ENCODE data around the gene PDE7B. TPM values are rescaled to one million over a fixed set of nuclear protein-coding genes. Genes with fewer than 3 reads are reported as not detected.
"Not testable (repeated sequence)": the region's sequence is repeated elsewhere in the genome, so short reads cannot be mapped to it uniquely, and the experiment has no call there.

The PDE7B gene
- polyA plus RNA-seq, 1 donor: 1.3 TPM

DNA sequence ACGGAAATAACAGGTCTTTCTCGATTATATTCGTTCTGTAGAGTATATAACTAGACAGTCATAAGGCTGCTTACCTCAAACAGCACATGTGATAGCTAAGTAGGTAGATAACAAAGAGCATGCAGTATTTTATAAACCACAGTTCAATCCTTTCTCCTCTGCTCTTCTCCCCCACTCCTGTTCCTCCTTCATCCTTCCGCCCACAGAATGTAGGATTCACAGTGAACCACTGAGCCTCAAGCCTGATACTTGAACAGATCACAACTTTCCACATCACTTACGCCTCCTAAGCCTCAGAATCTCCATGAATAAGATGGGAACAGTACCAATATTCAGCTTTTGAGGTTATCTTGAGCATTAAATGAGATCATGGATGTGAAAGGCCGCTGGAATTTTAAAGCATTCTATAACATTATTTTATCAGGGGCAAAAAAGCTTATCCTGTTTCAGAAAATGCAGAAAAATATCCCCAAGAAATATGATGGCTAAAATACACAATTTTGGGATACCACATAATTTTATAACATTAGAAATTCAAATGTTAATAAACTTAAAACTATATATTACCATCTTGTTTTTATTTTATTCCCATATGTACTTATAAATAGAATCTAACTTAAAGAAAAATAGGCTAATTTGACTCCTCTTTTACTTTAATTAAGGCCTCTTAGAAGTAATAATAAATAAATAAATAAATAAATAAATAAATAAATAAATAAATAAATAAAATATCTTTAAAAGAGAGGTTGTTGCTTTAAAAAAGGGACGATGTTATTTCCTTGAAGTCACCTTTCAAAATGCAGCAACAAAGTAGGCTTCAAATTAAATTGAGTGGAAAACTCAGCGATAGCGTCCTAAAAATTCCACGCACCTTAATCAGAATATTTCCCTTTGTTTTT, 365.3 kb downstream of the PDE7B start:
- DNase-seq: no peak
- Histone ChIP-seq H3K27me3 (ENCODE audit: control insufficient read depth, insufficient read depth, low read length) (no peaks in the 10 kb centered on the region), H3K9me3 (ENCODE audit: control insufficient read depth, low read depth, low read length) (no peaks in the 10 kb centered on the region), H3K4me1 (ENCODE audit: control insufficient read depth, insufficient read depth, low read length) (no peaks in the 10 kb centered on the region), H3K27ac (ENCODE audit: low read length) (no peak overlapping the region), H3K36me3 (ENCODE audit: control insufficient read depth, insufficient read depth, low read length) (no peaks in the 10 kb centered on the region), H3K4me3 (ENCODE audit: low read length) (no peak overlapping the region)
- 82% methylated on average over 8 of the region's 10 CpGs for WGBS (ENCODE audit: insufficient coverage, low lambda C conversion rate)

- not testable (repeated sequence) for H3K4me3 ChIP-seq (ENCODE audit: low read length); DNase-seq; H3K36me3 ChIP-seq (ENCODE audit: control insufficient read depth, insufficient read depth, low read length); H3K9me3 ChIP-seq (ENCODE audit: control insufficient read depth, low read depth, low read length); H3K27ac ChIP-seq (ENCODE audit: low read length); H3K4me1 ChIP-seq (ENCODE audit: control insufficient read depth, insufficient read depth, low read length); H3K27me3 ChIP-seq (ENCODE audit: control insufficient read depth, insufficient read depth, low read length)
- 80% methylated on average over 1 of the region's 4 CpGs for WGBS (ENCODE audit: insufficient coverage, low lambda C conversion rate)
Observed at GRCh38 chr6:136224974-136225373, 373.5 kb downstream of the PDE7B start.

- no peak overlapping the region for H3K4me3 ChIP-seq (ENCODE audit: low read length)
- 88% methylated on average over 1 of the region's 5 CpGs for WGBS (ENCODE audit: insufficient coverage, low lambda C conversion rate)
- no peak overlapping the region for H3K27ac ChIP-seq (ENCODE audit: low read length)
Observed at GRCh38 chr6:136225496-136225895, 374.0 kb downstream of the PDE7B start.

GRCh38 chr6:136226027-136226673, 374.6 kb downstream of the PDE7B start:
- Histone ChIP-seq H3K4me1 (ENCODE audit: control insufficient read depth, insufficient read depth, low read length) (peaks cover 8% of the 10 kb centered on the region), H3K4me3 (ENCODE audit: low read length) (peak overlapping the region; percentile 28), H3K27me3 (ENCODE audit: control insufficient read depth, insufficient read depth, low read length) (no peaks in the 10 kb centered on the region), H3K9me3 (ENCODE audit: control insufficient read depth, low read depth, low read length) (no peaks in the 10 kb centered on the region), H3K36me3 (ENCODE audit: control insufficient read depth, insufficient read depth, low read length) (no peaks in the 10 kb centered on the region), H3K27ac (ENCODE audit: low read length) (peak overlapping the region; percentile 85)
- DNase-seq: peak in 1 of 2 donors; percentile 65
- no CpG with 5 or more reads among the region's 12 CpGs for WGBS (ENCODE audit: insufficient coverage, low lambda C conversion rate)

More at GRCh38 chr6:136225496-136225895, 374.0 kb downstream of the PDE7B start:
- no peaks in the 10 kb centered on the region for H3K36me3 ChIP-seq (ENCODE audit: control insufficient read depth, insufficient read depth, low read length)
- no peaks in the 10 kb centered on the region for H3K9me3 ChIP-seq (ENCODE audit: control insufficient read depth, low read depth, low read length)
- no peak for DNase-seq
- H3K27me3 ChIP-seq (ENCODE audit: control insufficient read depth, insufficient read depth, low read length): no peaks in the 10 kb centered on the region
- peaks cover 8% of the 10 kb centered on the region for H3K4me1 ChIP-seq (ENCODE audit: control insufficient read depth, insufficient read depth, low read length)

DNA sequence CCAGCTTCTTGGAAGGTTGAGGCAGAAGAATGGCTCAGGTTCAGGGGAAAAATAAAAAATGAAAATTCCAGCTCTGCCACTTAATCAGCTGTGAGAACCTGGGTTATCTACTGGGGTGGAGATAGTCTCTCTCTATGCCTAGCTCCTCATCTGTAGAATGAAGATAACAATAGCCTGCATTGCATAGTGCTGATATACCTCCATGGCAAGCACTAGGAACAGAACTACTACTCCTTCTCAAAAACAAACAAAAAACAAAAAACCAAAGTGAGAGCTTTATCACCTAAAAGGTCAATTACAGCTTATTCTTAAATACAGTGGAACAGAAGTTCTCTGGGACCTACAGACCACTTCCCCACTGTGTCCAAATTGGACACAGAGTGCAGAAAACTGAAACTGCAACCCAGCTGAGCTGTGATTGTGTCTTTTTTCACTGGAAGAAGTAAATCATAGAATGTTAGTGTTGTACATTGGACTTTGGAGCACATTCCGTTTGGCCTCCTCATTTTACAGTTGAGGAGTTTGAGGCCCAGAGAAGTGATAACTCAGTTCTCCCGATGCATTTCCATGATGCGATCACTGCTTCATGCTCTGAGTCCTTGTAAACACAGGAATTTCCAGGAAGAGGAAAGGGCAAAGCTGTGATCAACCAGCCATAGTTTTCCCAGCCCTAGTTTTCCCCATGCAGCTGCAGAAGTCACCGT, 375.3 kb downstream of the PDE7B start:
- peak overlapping the region; percentile 85 for H3K27ac ChIP-seq (ENCODE audit: low read length)
- H3K9me3 ChIP-seq (ENCODE audit: control insufficient read depth, low read depth, low read length): no peaks in the 10 kb centered on the region
- peak; percentile 80 to 91 for DNase-seq
- no CpG with 5 or more reads among the region's 4 CpGs for WGBS (ENCODE audit: insufficient coverage, low lambda C conversion rate)
- peaks cover 8% of the 10 kb centered on the region for H3K4me1 ChIP-seq (ENCODE audit: control insufficient read depth, insufficient read depth, low read length)
- H3K4me3 ChIP-seq (ENCODE audit: low read length): peak overlapping the region; percentile 28
- H3K36me3 ChIP-seq (ENCODE audit: control insufficient read depth, insufficient read depth, low read length): no peaks in the 10 kb centered on the region
- no peaks in the 10 kb centered on the region for H3K27me3 ChIP-seq (ENCODE audit: control insufficient read depth, insufficient read depth, low read length)

GRCh38 chr6:136228814-136229213, 377.3 kb downstream of the PDE7B start:
- Histone ChIP-seq H3K4me1 (ENCODE audit: control insufficient read depth, insufficient read depth, low read length) (peaks cover 8% of the 10 kb centered on the region), H3K4me3 (ENCODE audit: low read length) (no peak overlapping the region), H3K9me3 (ENCODE audit: control insufficient read depth, low read depth, low read length) (no peaks in the 10 kb centered on the region), H3K27ac (ENCODE audit: low read length) (no peak overlapping the region), H3K27me3 (ENCODE audit: control insufficient read depth, insufficient read depth, low read length) (no peaks in the 10 kb centered on the region), H3K36me3 (ENCODE audit: control insufficient read depth, insufficient read depth, low read length) (no peaks in the 10 kb centered on the region)
- DNase-seq: no peak
- 90% methylated on average over 2 of the region's 2 CpGs for WGBS (ENCODE audit: insufficient coverage, low lambda C conversion rate)

DNA sequence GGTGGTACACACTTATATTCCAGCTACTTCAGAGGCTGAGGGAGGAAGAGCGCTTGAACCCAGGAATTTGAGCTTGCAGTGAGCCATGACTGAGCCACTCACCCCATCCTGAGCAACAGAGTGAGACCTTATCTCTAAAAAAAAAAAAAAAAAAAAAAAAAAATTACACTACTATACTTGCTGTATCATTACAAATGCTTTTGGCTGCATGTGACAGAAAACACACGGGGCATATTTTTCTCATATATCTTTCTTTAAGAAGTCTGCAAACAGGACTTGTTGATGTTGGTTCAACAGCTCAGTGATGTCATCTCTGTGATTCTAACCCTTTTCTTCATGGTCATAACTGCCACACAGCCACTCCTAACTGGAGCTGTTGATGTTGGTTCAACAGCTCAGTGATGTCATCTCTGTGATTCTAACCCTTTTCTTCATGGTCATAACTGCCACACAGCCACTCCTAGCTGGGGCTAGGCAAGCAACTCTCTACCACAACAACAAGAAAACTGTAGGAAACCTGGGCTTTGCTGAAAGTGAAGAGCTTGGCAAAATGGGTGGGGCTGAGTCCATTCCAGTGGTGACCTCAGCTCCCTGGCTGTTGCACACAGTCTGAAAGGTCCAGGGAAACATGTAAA, 378.8 kb downstream of the PDE7B start:
- Histone ChIP-seq H3K27ac (ENCODE audit: low read length) (no peak overlapping the region), H3K4me3 (ENCODE audit: low read length) (no peak overlapping the region), H3K9me3 (ENCODE audit: control insufficient read depth, low read depth, low read length) (no peaks in the 10 kb centered on the region), H3K27me3 (ENCODE audit: control insufficient read depth, insufficient read depth, low read length) (no peaks in the 10 kb centered on the region), H3K36me3 (ENCODE audit: control insufficient read depth, insufficient read depth, low read length) (no peaks in the 10 kb centered on the region), H3K4me1 (ENCODE audit: control insufficient read depth, insufficient read depth, low read length) (peaks cover 8% of the 10 kb centered on the region)
- peak in 1 of 2 donors; percentile 51 for DNase-seq
- no CpG with 5 or more reads among the region's 2 CpGs for WGBS (ENCODE audit: insufficient coverage, low lambda C conversion rate)

DNA sequence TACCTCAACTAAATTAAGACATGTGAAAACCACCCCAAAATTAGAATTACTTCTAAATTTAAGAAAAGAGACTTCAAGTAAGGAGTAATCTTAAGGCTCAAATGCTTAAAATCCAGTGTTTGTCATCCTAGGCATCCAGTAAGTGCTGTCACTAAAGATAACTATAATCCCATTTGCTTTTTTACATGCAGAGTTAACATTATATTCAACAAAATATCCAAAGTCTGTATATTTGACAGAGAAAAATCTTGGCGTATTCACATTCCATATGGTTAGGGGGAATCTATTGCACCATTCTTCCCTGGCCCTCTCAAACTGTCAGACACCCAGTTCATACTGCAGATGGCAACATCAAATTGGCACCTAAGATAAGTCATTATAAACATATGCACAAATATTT, 381.2 kb downstream of the PDE7B start:
- H3K27me3 ChIP-seq (ENCODE audit: control insufficient read depth, insufficient read depth, low read length): no peaks in the 10 kb centered on the region
- no peak overlapping the region for H3K27ac ChIP-seq (ENCODE audit: low read length)
- DNase-seq: no peak
- no peaks in the 10 kb centered on the region for H3K36me3 ChIP-seq (ENCODE audit: control insufficient read depth, insufficient read depth, low read length)
- H3K4me3 ChIP-seq (ENCODE audit: low read length): no peak overlapping the region
- peaks cover 2% of the 10 kb centered on the region for H3K4me1 ChIP-seq (ENCODE audit: control insufficient read depth, insufficient read depth, low read length)
- 86% methylated on average over 1 of the region's 1 CpG for WGBS (ENCODE audit: insufficient coverage, low lambda C conversion rate)
- H3K9me3 ChIP-seq (ENCODE audit: control insufficient read depth, low read depth, low read length): no peaks in the 10 kb centered on the region

- Histone ChIP-seq H3K4me3 (ENCODE audit: low read length) (no peak overlapping the region), H3K27me3 (ENCODE audit: control insufficient read depth, insufficient read depth, low read length) (no peaks in the 10 kb centered on the region), H3K27ac (ENCODE audit: low read length) (no peak overlapping the region), H3K4me1 (ENCODE audit: control insufficient read depth, insufficient read depth, low read length) (no peaks in the 10 kb centered on the region), H3K9me3 (ENCODE audit: control insufficient read depth, low read depth, low read length) (no peaks in the 10 kb centered on the region), H3K36me3 (ENCODE audit: control insufficient read depth, insufficient read depth, low read length) (no peaks in the 10 kb centered on the region)
- DNase-seq: no peak
- WGBS (ENCODE audit: insufficient coverage, low lambda C conversion rate): 90% methylated on average over 3 of the region's 4 CpGs
Observed at GRCh38 chr6:136235233-136235564, 383.7 kb downstream of the PDE7B start.
